ENCODE results near the gene COX7A2. TPM values are rescaled to one million over a fixed set of nuclear protein-coding genes. Genes with fewer than 3 reads are reported as not detected.

Gene COX7A2
- total RNA-seq, 1 experiment from 2014 or later: 707 TPM

- Histone ChIP-seq H3K27ac (ENCODE audit: low read length) (no peak overlapping the region), H3K4me1 (ENCODE audit: control insufficient read depth, insufficient read depth, low read length) (peaks cover 12% of the 10 kb centered on the region; the same call in 1 of the 2 replicates), H3K27me3 (ENCODE audit: control insufficient read depth, insufficient read depth, low read length) (no peaks in the 10 kb centered on the region), H3K4me3 (ENCODE audit: low read depth in 2 of 2, low read length in 2 of 2) (no peak overlapping the region), H3K36me3 (ENCODE audit: control insufficient read depth, insufficient read depth, low read length) (no peaks in the 10 kb centered on the region), H3K9me3 (ENCODE audit: control insufficient read depth, insufficient read depth, low read depth, low read length) (peaks cover 5% of the 10 kb centered on the region; the same call in 1 of the 2 replicates)
- ChIA-PET CTCF (no interaction called here), POLR2A (no interaction called here)
- DNase-seq (ENCODE audit: low read depth, low spot score) (no peak), ATAC-seq (no peak)
- BruUV-seq (replicated peaks): no TSS peak
- intact Hi-C loops (cut with micrococcal nuclease; ENCODE audit: unreplicated experiment) (no loop called here), in situ Hi-C loops (cut with HindIII; ENCODE audit: low pct_unique_long_range_greater_than_20kb, low sequenced_read_pairs) (no loop called here)
- TF ChIP-seq POLR2AphosphoS5 (IDR thresholded peaks at IDR 0.05; ENCODE audit: low read depth, low read length) (no peak), TCF7L2 (IDR thresholded peaks at IDR 0.05; ENCODE audit: low read depth, low read length) (no peak), REST (IDR thresholded peaks at IDR 0.05; ENCODE audit: insufficient read depth in 1 of 2, low read depth in 2 of 2, low read length in 1 of 2) (no peak), SIN3A (IDR thresholded peaks at IDR 0.05; ENCODE audit: borderline replicate concordance, insufficient read depth, low read depth, low read length) (no peak)
- TF ChIP-seq, protein P1, sequence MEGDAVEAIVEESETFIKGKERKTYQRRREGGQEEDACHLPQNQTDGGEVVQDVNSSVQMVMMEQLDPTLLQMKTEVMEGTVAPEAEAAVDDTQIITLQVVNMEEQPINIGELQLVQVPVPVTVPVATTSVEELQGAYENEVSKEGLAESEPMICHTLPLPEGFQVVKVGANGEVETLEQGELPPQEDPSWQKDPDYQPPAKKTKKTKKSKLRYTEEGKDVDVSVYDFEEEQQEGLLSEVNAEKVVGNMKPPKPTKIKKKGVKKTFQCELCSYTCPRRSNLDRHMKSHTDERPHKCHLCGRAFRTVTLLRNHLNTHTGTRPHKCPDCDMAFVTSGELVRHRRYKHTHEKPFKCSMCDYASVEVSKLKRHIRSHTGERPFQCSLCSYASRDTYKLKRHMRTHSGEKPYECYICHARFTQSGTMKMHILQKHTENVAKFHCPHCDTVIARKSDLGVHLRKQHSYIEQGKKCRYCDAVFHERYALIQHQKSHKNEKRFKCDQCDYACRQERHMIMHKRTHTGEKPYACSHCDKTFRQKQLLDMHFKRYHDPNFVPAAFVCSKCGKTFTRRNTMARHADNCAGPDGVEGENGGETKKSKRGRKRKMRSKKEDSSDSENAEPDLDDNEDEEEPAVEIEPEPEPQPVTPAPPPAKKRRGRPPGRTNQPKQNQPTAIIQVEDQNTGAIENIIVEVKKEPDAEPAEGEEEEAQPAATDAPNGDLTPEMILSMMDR (IDR thresholded peaks at IDR 0.05): no peak
Measured at GRCh38 chr6:75272145-75272840, 28.7 kb upstream of the COX7A2 start.

DNA sequence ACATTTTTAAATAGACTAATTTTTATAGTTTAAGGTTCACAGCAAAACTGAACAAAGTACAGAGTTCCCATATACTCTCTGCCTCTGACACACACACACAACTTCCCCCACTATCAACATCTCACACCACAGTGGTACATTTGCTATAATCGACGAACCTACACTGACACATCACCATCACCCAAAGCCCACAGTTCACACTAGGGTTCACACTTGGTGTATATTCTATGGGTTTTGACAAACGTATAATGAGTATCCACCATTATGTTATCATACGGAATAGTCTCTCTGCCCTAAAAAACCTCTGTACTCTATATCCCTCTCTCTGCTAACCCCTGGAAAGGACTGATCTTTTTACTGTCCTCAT is 25.4 kb upstream of the COX7A2 start:
- in situ Hi-C loops (cut with HindIII; ENCODE audit: low pct_unique_long_range_greater_than_20kb, low sequenced_read_pairs): no loop called here
- ATAC-seq (peak; percentile 22), DNase-seq (ENCODE audit: low read depth, low spot score) (no peak)
- peaks cover 5% of the 10 kb centered on the region; the same call in 1 of the 2 replicates for H3K9me3 ChIP-seq (ENCODE audit: control insufficient read depth, insufficient read depth, low read depth, low read length)
- H3K27me3 ChIP-seq (ENCODE audit: control insufficient read depth, insufficient read depth, low read length): no peaks in the 10 kb centered on the region
- CTCF ChIA-PET: no interaction called here
- no TSS peak for BruUV-seq (replicated peaks)
- no peaks in the 10 kb centered on the region for H3K36me3 ChIP-seq (ENCODE audit: control insufficient read depth, insufficient read depth, low read length)
- no peak overlapping the region for H3K4me3 ChIP-seq (ENCODE audit: low read depth in 2 of 2, low read length in 2 of 2)
- no peak overlapping the region for H3K27ac ChIP-seq (ENCODE audit: low read length)
- TF ChIP-seq POLR2AphosphoS5 (IDR thresholded peaks at IDR 0.05; ENCODE audit: low read depth, low read length): no peak
- TF ChIP-seq TCF7L2 (IDR thresholded peaks at IDR 0.05; ENCODE audit: low read depth, low read length): no peak
- TF ChIP-seq, protein P1 (IDR thresholded peaks at IDR 0.05): no peak
- no peak for TF ChIP-seq REST (IDR thresholded peaks at IDR 0.05; ENCODE audit: insufficient read depth in 1 of 2, low read depth in 2 of 2, low read length in 1 of 2)
- no peak for TF ChIP-seq SIN3A (IDR thresholded peaks at IDR 0.05; ENCODE audit: borderline replicate concordance, insufficient read depth, low read depth, low read length)
- peaks cover 13% of the 10 kb centered on the region; the same call in 1 of the 2 replicates for H3K4me1 ChIP-seq (ENCODE audit: control insufficient read depth, insufficient read depth, low read length)
- intact Hi-C loops (cut with micrococcal nuclease; ENCODE audit: unreplicated experiment): no loop called here
- POLR2A ChIA-PET: no interaction called here
